SW 1271 (cell line): ENCODE measurements around the gene HSPA13.
"Not testable (repeated sequence)": the region's sequence is repeated elsewhere in the genome, so short reads cannot be mapped to it uniquely, and the experiment has no call there.

Source experiments
- DNase-seq, 2 experiments: peaks; one replicate each; lab custom pipeline; 2025; lab: John Stamatoyannopoulos, UW

The HSPA13 gene

GRCh38 chr21:14382835-14383595 lies at the start of gene HSPA13:
Gene HSPA13, minus strand, starts transcription at chr21:14383146. Its CDS starts 27 bp downstream, at chr21:14383119.
- DNase-seq: peak; percentile 96 to 97

- DNase-seq: no peak
Observed at GRCh38 chr21:14418920-14419319, 36.0 kb upstream of the HSPA13 start.

- no peak for DNase-seq
Observed at GRCh38 chr21:14414932-14415508, 32.1 kb upstream of the HSPA13 start.

- DNase-seq: no peak
Observed at GRCh38 chr21:14405962-14406361, 23.0 kb upstream of the HSPA13 start.

- DNase-seq: no peak
Observed at GRCh38 chr21:14405225-14405624, 22.3 kb upstream of the HSPA13 start.

GRCh38 chr21:14403681-14404318 lies 20.9 kb upstream of the HSPA13 start:
- peak in 1 of 2 experiments; percentile 17 for DNase-seq

GRCh38 chr21:14401217-14401616 lies 18.3 kb upstream of the HSPA13 start:
- DNase-seq: no peak

- DNase-seq: no peak
Observed at GRCh38 chr21:14388282-14388681, 5.3 kb upstream of the HSPA13 start.

- DNase-seq: no peak
Observed at GRCh38 chr21:14384453-14384852, 1.5 kb upstream of the HSPA13 start.

- DNase-seq: no peak
Observed at GRCh38 chr21:14383596-14384180, 742 bp upstream of the HSPA13 start.

GRCh38 chr21:14382486-14382834 lies 486 bp downstream of the HSPA13 start:
- DNase-seq: no peak

- no peak for DNase-seq
Observed at GRCh38 chr21:14376854-14377253, 6.1 kb downstream of the HSPA13 start.

GRCh38 chr21:14366998-14367397 lies 15.9 kb downstream of the HSPA13 start:
- no peak for DNase-seq

- no peak for DNase-seq
Observed at GRCh38 chr21:14361958-14362357, 21.0 kb downstream of the HSPA13 start.

GRCh38 chr21:14358775-14359174 lies 24.2 kb downstream of the HSPA13 start:
- no peak for DNase-seq

- no peak for DNase-seq
Observed at GRCh38 chr21:14356746-14357145, 26.2 kb downstream of the HSPA13 start.

- no peak for DNase-seq
Observed at GRCh38 chr21:14354515-14354914, 28.4 kb downstream of the HSPA13 start.

- DNase-seq: no peak
Observed at GRCh38 chr21:14353726-14354125, 29.2 kb downstream of the HSPA13 start.

- DNase-seq: no peak
Observed at GRCh38 chr21:14353231-14353630, 29.7 kb downstream of the HSPA13 start.

- DNase-seq: not testable (repeated sequence)
Observed at GRCh38 chr21:14327346-14327745, 55.6 kb downstream of the HSPA13 start.

GRCh38 chr21:14325595-14325994 lies 57.4 kb downstream of the HSPA13 start:
- no peak for DNase-seq
